MCF 10A (cell line): ENCODE data around the gene ADK. TPM values are rescaled to one million over a fixed set of nuclear protein-coding genes. Genes with fewer than 3 reads are reported as not detected.
"Not testable (repeated sequence)": the region's sequence is repeated elsewhere in the genome, so short reads cannot be mapped to it uniquely, and the experiment has no call there.

Source experiments
- BruUV-seq: library from RNA; stranded (reverse); fragments of 400-500 nt; replicated peaks from 2 replicates; lab custom pipeline; 2021; lab: Mats Ljungman, UMichigan
- CTCF ChIA-PET: fragments of 300-600 bp; sonication (Branson Sonifier 250); formaldehyde crosslinking; extraction: SDS; loops from one replicate; lab custom pipeline; 2021; ENCODE audit warnings: antibody characterized with exemption, inconsistent platforms; lab: Yijun Ruan, JAX
- POLR2A ChIA-PET: fragments of 300-600, 350-650 bp; sonication (Branson Sonifier 250); formaldehyde crosslinking; extraction: SDS; loops from one replicate; lab custom pipeline; 2020; ENCODE audit warnings: antibody characterized with exemption, inconsistent platforms; lab: Yijun Ruan, JAX
- DNase-seq: peaks from one replicate; pipeline ENCODE4 v3.0.0-alpha.2; 2018; ENCODE audit not compliant: unreplicated experiment
- H3K27ac Mint-ChIP-seq: one replicate; pipeline ENCODE4 v1.8.0; 2022; ENCODE audit warnings: mild to moderate bottlenecking, low read depth, mixed read lengths; ENCODE audit not compliant: unreplicated experiment
- H3K27me3 Mint-ChIP-seq: one replicate; pipeline ENCODE4 v1.8.0; 2022; ENCODE audit warnings: mixed read lengths; ENCODE audit not compliant: insufficient read depth, unreplicated experiment
- H3K36me3 Mint-ChIP-seq: one replicate; pipeline ENCODE4 v1.8.0; 2022; ENCODE audit warnings: mild to moderate bottlenecking, moderate library complexity, mixed read lengths; ENCODE audit not compliant: insufficient read depth, unreplicated experiment
- H3K4me1 Mint-ChIP-seq: one replicate; pipeline ENCODE4 v1.8.0; 2022; ENCODE audit warnings: mixed read lengths; ENCODE audit not compliant: insufficient read depth, unreplicated experiment
- H3K4me3 Mint-ChIP-seq: one replicate; pipeline ENCODE4 v1.8.0; 2022; ENCODE audit warnings: mild to moderate bottlenecking, moderate library complexity, mixed read lengths; ENCODE audit not compliant: unreplicated experiment
- H3K9me3 Mint-ChIP-seq: one replicate; pipeline ENCODE4 v1.8.0; 2022; ENCODE audit warnings: mixed read lengths; ENCODE audit not compliant: unreplicated experiment
- CTCF ChIP-seq: fragments of 200-600 bp; IDR thresholded peaks from one replicate; pipeline ENCODE4 v1.8.0; 2022; ENCODE audit warnings: antibody characterized with exemption, mild to moderate bottlenecking; ENCODE audit not compliant: unreplicated experiment
- intact Hi-C: fragments of 100-400 bp; cut with micrococcal nuclease; formaldehyde crosslinking; loops from 2 replicates; pipeline ENCODE4 v1.14.1; 2022
- total RNA-seq: library from RNA; stranded (reverse); gene quantifications from 2 replicates; pipeline ENCODE4 v1.2.3, GENCODE V29; 2022

Gene ADK
- total RNA-seq, 1 experiment from 2014 or later: 98.6 TPM

GRCh38 chr10:74490551-74490950, 339.5 kb downstream of the ADK start:
- H3K36me3 Mint-ChIP-seq: peaks cover 7% of the 10 kb centered on the region
- intact Hi-C loops: no loop called here
- H3K4me3 Mint-ChIP-seq: no peak overlapping the region
- H3K9me3 Mint-ChIP-seq: no peaks in the 10 kb centered on the region
- no TSS peak for BruUV-seq
- ChIA-PET CTCF (no interaction called here), POLR2A (interaction anchor here (2.3 kb wide), 1 partner anchor 12 kb away, joined by 5 read pairs; no protein-coding TSS in a partner anchor)
- H3K27ac Mint-ChIP-seq: no peak overlapping the region
- no peaks in the 10 kb centered on the region for H3K27me3 Mint-ChIP-seq
- peaks cover 7% of the 10 kb centered on the region for H3K4me1 Mint-ChIP-seq
- DNase-seq: no peak
- TF ChIP-seq CTCF: no peak

- no TSS peak for BruUV-seq
- H3K9me3 Mint-ChIP-seq: no peaks in the 10 kb centered on the region
- no peak overlapping the region for H3K27ac Mint-ChIP-seq
- peaks cover 7% of the 10 kb centered on the region for H3K4me1 Mint-ChIP-seq
- no peak for DNase-seq
- no peaks in the 10 kb centered on the region for H3K27me3 Mint-ChIP-seq
- H3K36me3 Mint-ChIP-seq: peaks cover 7% of the 10 kb centered on the region
- TF ChIP-seq CTCF: no peak
- intact Hi-C loops: no loop called here
- H3K4me3 Mint-ChIP-seq: no peak overlapping the region
- CTCF ChIA-PET: no interaction called here
- POLR2A ChIA-PET: interaction anchor here (0.6 to 2.3 kb wide), 2 partner anchors 12 to 84 kb away, joined by 3 to 5 read pairs; no protein-coding TSS in a partner anchor
These were observed 340.0 kb downstream of the ADK start for GRCh38 chr10:74491014-74491413.

GRCh38 chr10:74496276-74496675, 345.3 kb downstream of the ADK start:
- intact Hi-C loops, BruUV-seq, H3K4me1 Mint-ChIP-seq, DNase-seq, H3K27me3 Mint-ChIP-seq, H3K27ac Mint-ChIP-seq, POLR2A ChIA-PET, H3K4me3 Mint-ChIP-seq, H3K9me3 Mint-ChIP-seq: not testable (repeated sequence)
- H3K36me3 Mint-ChIP-seq: peaks cover 17% of the 10 kb centered on the region
- CTCF ChIA-PET: interaction anchor here (1.2 kb wide), 1 partner anchor 13 kb away, joined by 3 read pairs; no protein-coding TSS in a partner anchor

- BruUV-seq, H3K27ac Mint-ChIP-seq, H3K9me3 Mint-ChIP-seq, DNase-seq, H3K4me3 Mint-ChIP-seq, H3K27me3 Mint-ChIP-seq, POLR2A ChIA-PET, intact Hi-C loops: not testable (repeated sequence)
- Mint-ChIP-seq H3K4me1 (peaks cover 14% of the 10 kb centered on the region), H3K36me3 (peaks cover 17% of the 10 kb centered on the region)
- CTCF ChIA-PET: interaction anchor here (0.9 kb wide), 1 partner anchor 26 kb away, joined by 3 read pairs; no protein-coding TSS in a partner anchor
These were observed 347.6 kb downstream of the ADK start for GRCh38 chr10:74498664-74499063.

GRCh38 chr10:74500026-74500704, 349.1 kb downstream of the ADK start:
- peaks cover 12% of the 10 kb centered on the region for H3K36me3 Mint-ChIP-seq
- no peak overlapping the region for H3K27ac Mint-ChIP-seq
- POLR2A ChIA-PET: interaction anchor here (0.6 to 1.0 kb wide), 2 partner anchors 17 to 58 kb away, joined by 3 read pairs; no protein-coding TSS in a partner anchor
- peaks cover 18% of the 10 kb centered on the region for H3K4me1 Mint-ChIP-seq
- H3K4me3 Mint-ChIP-seq: no peak overlapping the region
- no peak for TF ChIP-seq CTCF
- H3K9me3 Mint-ChIP-seq: peaks cover 2% of the 10 kb centered on the region
- H3K27me3 Mint-ChIP-seq: no peaks in the 10 kb centered on the region
- no peak for DNase-seq
- intact Hi-C loops: no loop called here
- CTCF ChIA-PET: interaction anchor here (0.7 to 0.8 kb wide), 2 partner anchors 198 to 314 kb away, joined by 3 to 4 read pairs; no protein-coding TSS in a partner anchor
- BruUV-seq: no TSS peak
